Erythroblast (primary cell): ENCODE measurements around the gene S100A12.

Experiments used
- GATA1 ChIP-seq: IDR thresholded peaks from 2 replicates; pipeline ENCODE4 v1.6.1; 2011; ENCODE audit warnings: low read depth, mild to moderate bottlenecking, control low read depth, low read length, moderate library complexity
- POLR2A ChIP-seq: IDR thresholded peaks from 2 replicates; pipeline ENCODE4 v1.6.1; 2011; ENCODE audit warnings: mild to moderate bottlenecking, low read length

DNA sequence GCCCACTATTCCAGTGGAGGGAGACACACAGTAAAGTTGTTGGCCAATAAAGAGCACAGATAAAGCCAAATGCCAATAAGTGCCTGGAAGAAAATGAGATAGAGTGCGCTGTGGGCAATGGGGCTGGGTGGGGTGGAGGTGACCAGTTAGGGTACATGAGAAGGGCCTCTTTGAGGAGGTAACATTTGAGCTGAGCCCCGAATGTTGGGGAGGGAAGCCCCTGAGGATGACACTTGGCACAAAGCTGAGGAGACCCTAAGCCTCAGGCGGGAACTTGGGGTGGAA, 16.8 kb downstream of the S100A12 start:
- TF ChIP-seq POLR2A (no peak), GATA1 (no peak)
